Measurements from ENCODE around the gene SCMH1. TPM values are rescaled to one million over a fixed set of nuclear protein-coding genes. Genes with fewer than 3 reads are reported as not detected.
A peak's percentile ranks its signal among the peaks of the same experiment; 100 is the strongest.

Gene SCMH1
- total RNA-seq, 1 donor from 2014 or later, result 51.3 TPM

DNA sequence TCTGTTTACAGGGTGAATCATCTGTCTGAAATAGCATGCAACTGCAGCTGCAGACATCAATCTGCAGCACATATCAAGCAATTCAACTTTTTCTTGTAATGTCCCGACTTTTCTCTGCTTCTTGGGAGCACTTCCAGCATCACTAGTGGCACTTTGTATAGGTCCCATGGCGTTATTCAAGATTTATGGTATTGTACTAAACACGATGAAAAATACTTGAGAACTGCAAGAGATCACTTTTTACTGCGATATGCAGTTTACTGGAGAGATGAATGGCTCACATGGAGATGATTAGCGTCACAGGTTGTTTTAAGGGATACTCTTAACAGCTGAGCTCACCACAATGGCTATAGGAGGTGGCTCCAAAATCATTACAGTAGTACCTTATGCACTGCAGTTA, 7.2 kb upstream of the SCMH1 start:
- Mint-ChIP-seq H3K9me3 (ENCODE audit: unreplicated experiment) (no peaks in the 10 kb centered on the region), H3K4me1 (ENCODE audit: unreplicated experiment) (peaks cover 18% of the 10 kb centered on the region), H3K27ac (ENCODE audit: unreplicated experiment) (no peak overlapping the region), H3K4me3 (ENCODE audit: unreplicated experiment) (no peak overlapping the region), H3K27me3 (ENCODE audit: unreplicated experiment) (no peaks in the 10 kb centered on the region), H3K36me3 (ENCODE audit: low read depth, unreplicated experiment) (no peaks in the 10 kb centered on the region)
- no peak for DNase-seq (ENCODE audit: low spot score)
- TF ChIP-seq CTCF (IDR thresholded peaks at IDR 0.05; ENCODE audit: unreplicated experiment), result no peak

- TF ChIP-seq CTCF (IDR thresholded peaks at IDR 0.05; ENCODE audit: unreplicated experiment), result no peak
- Mint-ChIP-seq H3K4me1 (ENCODE audit: unreplicated experiment) (peaks cover 21% of the 10 kb centered on the region), H3K36me3 (ENCODE audit: low read depth, unreplicated experiment) (no peaks in the 10 kb centered on the region), H3K27me3 (ENCODE audit: unreplicated experiment) (no peaks in the 10 kb centered on the region), H3K4me3 (ENCODE audit: unreplicated experiment) (no peak overlapping the region), H3K27ac (ENCODE audit: unreplicated experiment) (no peak overlapping the region), H3K9me3 (ENCODE audit: unreplicated experiment) (no peaks in the 10 kb centered on the region)
- no peak for DNase-seq (ENCODE audit: low spot score)
Observed at GRCh38 chr1:41246568-41246967, 4.5 kb upstream of the SCMH1 start.

DNA sequence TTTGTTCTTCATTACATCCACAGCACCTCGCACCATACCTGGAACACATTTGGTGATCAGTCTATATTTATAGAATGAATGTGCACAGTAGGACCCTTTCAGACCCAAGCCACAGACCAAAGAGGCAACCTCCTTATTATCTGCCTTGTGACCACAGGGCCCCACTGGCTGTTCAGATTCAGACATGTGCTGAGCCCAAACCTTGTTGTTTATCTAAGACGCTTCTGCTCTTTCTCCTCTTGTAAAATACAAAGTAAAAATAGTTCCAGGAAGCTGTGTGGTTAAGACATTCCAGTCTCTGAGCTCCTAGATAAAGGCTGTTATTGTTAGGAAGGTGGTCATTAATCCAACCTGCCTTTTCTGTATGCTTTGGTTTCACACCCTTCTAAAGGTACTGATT, 3.6 kb upstream of the SCMH1 start:
- Mint-ChIP-seq H3K27ac (ENCODE audit: unreplicated experiment) (no peak overlapping the region), H3K4me1 (ENCODE audit: unreplicated experiment) (peaks cover 24% of the 10 kb centered on the region), H3K27me3 (ENCODE audit: unreplicated experiment) (peaks cover 3% of the 10 kb centered on the region), H3K4me3 (ENCODE audit: unreplicated experiment) (no peak overlapping the region), H3K36me3 (ENCODE audit: low read depth, unreplicated experiment) (peaks cover 4% of the 10 kb centered on the region), H3K9me3 (ENCODE audit: unreplicated experiment) (no peaks in the 10 kb centered on the region)
- no peak for TF ChIP-seq CTCF (IDR thresholded peaks at IDR 0.05; ENCODE audit: unreplicated experiment)
- DNase-seq (ENCODE audit: low spot score), result no peak

GRCh38 chr1:41243079-41243385, 926 bp upstream of the SCMH1 start:
- Mint-ChIP-seq H3K4me3 (ENCODE audit: unreplicated experiment) (peak overlapping the region; percentile 91), H3K27ac (ENCODE audit: unreplicated experiment) (peak overlapping the region; percentile 79), H3K9me3 (ENCODE audit: unreplicated experiment) (no peaks in the 10 kb centered on the region), H3K27me3 (ENCODE audit: unreplicated experiment) (peaks cover 5% of the 10 kb centered on the region), H3K36me3 (ENCODE audit: low read depth, unreplicated experiment) (peaks cover 5% of the 10 kb centered on the region), H3K4me1 (ENCODE audit: unreplicated experiment) (peaks cover 33% of the 10 kb centered on the region)
- DNase-seq (ENCODE audit: low spot score), result no peak
- TF ChIP-seq CTCF (IDR thresholded peaks at IDR 0.05; ENCODE audit: unreplicated experiment), result no peak

DNA sequence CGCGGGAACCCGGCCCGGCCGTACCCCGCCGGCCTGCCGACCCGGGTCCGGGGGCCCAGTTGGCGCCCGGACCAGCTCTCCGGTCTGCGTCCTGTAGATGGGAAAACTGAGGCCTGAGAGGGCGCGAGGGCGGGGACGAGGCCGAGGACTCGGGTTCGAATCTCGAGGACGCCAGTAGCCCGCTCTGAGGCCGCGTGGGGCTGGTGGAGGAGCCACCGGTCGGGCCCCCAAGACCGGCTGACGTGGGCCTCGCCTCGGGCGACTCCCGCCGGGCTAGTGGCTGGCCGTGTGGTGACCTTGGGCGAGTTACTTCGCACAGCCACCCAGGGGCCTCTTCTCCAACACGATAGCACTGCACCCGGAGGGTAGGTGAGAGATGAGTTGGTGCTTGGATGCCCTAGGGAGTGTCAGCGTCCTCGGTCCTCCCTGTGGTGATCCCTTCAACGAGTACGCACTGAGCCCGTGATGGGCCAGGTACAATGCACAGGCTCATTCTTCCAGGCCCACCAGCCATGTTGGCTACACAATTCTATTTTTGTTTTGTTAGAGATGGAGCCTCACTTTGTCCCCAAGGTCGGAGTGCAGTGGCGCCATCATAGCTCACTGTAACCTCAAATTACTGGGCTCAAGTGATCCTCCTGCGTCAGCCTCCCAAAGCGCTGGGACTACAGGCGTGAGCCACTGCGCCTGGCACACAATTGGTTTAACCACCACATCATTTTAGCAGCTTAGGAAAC, 404 bp upstream of the SCMH1 start:
- H3K4me1 Mint-ChIP-seq (ENCODE audit: unreplicated experiment), result peaks cover 33% of the 10 kb centered on the region
- H3K27ac Mint-ChIP-seq (ENCODE audit: unreplicated experiment), result peak overlapping the region; percentile 79
- DNase-seq (ENCODE audit: low spot score), result no peak
- TF ChIP-seq CTCF (IDR thresholded peaks at IDR 0.05; ENCODE audit: unreplicated experiment), result no peak
- H3K4me3 Mint-ChIP-seq (ENCODE audit: unreplicated experiment), result peak overlapping the region; percentile 91
- H3K36me3 Mint-ChIP-seq (ENCODE audit: low read depth, unreplicated experiment), result peaks cover 5% of the 10 kb centered on the region
- no peaks in the 10 kb centered on the region for H3K9me3 Mint-ChIP-seq (ENCODE audit: unreplicated experiment)
- peaks cover 5% of the 10 kb centered on the region for H3K27me3 Mint-ChIP-seq (ENCODE audit: unreplicated experiment)

All from endothelial cell (in vitro differentiated cells).